BLaER1 (cell line): ENCODE data around the gene FRMD4B.

Experiments
- H3K27ac ChIP-seq: shearing (Covaris generic); formaldehyde crosslinking; 2 replicates; pipeline ENCODE4 v1.8.1; 2022
- H3K27me3 ChIP-seq: shearing (Covaris generic); formaldehyde crosslinking; 2 replicates; pipeline ENCODE4 v1.8.1; 2022
- H3K36me3 ChIP-seq: shearing (Covaris generic); formaldehyde crosslinking; 2 replicates; pipeline ENCODE4 v1.8.1; 2022
- H3K4me1 ChIP-seq: shearing (Covaris generic); formaldehyde crosslinking; 2 replicates; pipeline ENCODE4 v1.8.1; 2022
- H3K4me2 ChIP-seq: shearing (Covaris generic); formaldehyde crosslinking; 2 replicates; pipeline ENCODE4 v1.8.1; 2022
- H3K4me3 ChIP-seq: shearing (Covaris generic); formaldehyde crosslinking; 2 replicates; pipeline ENCODE4 v1.8.1; 2022
- H3K9ac ChIP-seq: shearing (Covaris generic); formaldehyde crosslinking; 2 replicates; pipeline ENCODE4 v1.8.1; 2022
- H3K9me3 ChIP-seq: shearing (Covaris generic); formaldehyde crosslinking; 2 replicates; pipeline ENCODE4 v1.8.1; 2022
- H4K20me1 ChIP-seq: shearing (Covaris generic); formaldehyde crosslinking; 2 replicates; pipeline ENCODE4 v1.8.1; 2022
- Cebpa-rat ChIP-seq: shearing (Covaris generic); IDR thresholded peaks from 2 replicates; pipeline ENCODE4 v1.8.1; 2022

FRMD4B gene

DNA sequence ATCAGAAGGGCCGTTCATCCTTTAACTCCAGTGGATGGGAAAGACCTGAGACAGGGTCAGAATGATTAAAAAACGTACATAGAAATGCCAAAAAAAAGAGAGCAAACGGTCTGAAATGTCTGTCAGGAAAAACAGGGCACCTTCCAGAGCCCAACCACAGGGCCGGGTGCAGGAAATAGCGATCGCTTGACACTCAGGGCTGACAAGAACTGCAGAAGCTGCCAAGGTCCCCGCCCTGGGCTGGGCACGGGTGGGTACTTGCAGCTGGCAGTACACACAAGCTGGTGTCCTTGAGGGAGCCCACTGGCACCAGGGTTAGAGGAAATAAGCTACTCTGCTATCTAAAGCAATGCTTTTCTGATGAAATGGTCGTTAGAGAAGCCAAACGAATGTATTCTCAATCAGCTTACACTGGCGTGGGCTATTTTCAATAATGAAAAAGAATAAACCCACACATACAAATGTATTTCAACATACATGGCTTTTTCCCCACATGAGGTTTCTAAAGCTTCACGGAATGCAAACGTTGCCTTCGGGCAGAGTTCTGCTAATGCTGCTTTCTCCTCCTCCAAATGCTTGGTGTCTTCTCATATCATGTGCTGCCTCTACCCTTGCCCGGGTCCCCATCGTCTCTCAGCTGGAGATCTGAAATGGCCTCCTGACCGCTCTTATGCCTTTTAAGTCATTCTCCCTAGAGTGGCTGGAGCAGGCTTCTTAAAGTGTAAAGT is 15.6 kb downstream of the FRMD4B start:
- H3K4me3 ChIP-seq = peak overlapping the region; percentile 52
- no peaks in the 10 kb centered on the region for H3K36me3 ChIP-seq
- no peaks in the 10 kb centered on the region for H3K9me3 ChIP-seq
- no peak for TF ChIP-seq Cebpa-rat
- peak overlapping the region; percentile 71 for H3K9ac ChIP-seq
- peak overlapping the region; percentile 84 for H3K4me2 ChIP-seq
- no peaks in the 10 kb centered on the region for H4K20me1 ChIP-seq
- peak overlapping the region; percentile 89 for H3K27ac ChIP-seq
- H3K4me1 ChIP-seq = peaks cover 66% of the 10 kb centered on the region
- H3K27me3 ChIP-seq = no peaks in the 10 kb centered on the region

DNA sequence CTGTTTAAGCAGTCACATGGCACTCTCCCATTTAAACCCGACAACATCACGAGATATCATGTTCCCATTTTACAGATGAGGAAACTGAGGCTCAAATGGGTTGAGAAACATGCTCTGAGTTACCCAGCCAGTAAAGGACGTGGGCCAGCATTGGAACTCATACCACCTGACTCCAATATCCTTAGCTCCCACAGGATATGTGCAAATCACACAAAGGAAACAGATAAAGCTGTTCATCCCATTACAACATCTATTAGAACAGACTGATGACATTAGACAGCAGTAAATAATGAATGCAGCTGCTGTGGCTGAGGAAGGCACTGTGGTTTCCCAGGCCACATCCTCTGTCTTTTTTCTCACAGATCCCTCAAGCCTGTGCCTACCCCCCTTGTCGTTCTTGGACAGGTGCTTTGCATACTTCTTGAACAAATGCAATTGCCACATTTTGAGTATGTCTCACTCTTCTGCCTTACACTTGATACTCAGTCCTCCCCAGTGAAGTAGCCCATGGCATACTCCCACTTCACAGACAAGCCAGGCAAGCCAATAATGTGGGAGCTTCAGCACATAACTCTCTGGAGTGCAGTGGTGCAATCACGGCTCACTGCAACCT is 17.7 kb downstream of the FRMD4B start:
- H3K36me3 ChIP-seq = no peaks in the 10 kb centered on the region
- no peak; the same call in 1 of the 2 replicates for TF ChIP-seq Cebpa-rat
- peak overlapping the region; percentile 89 for H3K27ac ChIP-seq
- no peaks in the 10 kb centered on the region for H3K9me3 ChIP-seq
- no peaks in the 10 kb centered on the region for H4K20me1 ChIP-seq
- peak overlapping the region; percentile 60 for H3K9ac ChIP-seq
- H3K27me3 ChIP-seq = no peaks in the 10 kb centered on the region
- peak overlapping the region; percentile 11; the same call in 1 of the 2 replicates for H3K4me3 ChIP-seq
- H3K4me2 ChIP-seq = peak overlapping the region; percentile 84
- H3K4me1 ChIP-seq = peaks cover 85% of the 10 kb centered on the region

DNA sequence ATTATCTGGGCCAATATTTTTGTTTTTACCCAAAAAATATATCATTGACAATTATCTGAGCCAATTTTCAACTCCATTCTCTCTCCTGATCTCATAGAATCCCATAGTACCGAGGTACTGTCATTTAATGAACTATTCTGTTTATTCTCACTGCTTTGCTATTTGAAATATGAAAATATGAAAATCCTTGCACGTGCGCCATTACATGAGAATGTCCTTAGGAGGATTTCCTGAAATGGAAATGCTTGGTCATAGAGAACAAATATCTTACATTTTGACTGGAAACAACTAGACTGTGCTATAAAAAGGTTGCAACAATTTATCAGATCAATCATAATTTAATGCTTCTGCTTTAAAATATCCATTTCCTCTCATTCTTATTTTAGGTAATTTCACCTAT is 18.3 kb downstream of the FRMD4B start:
- no peaks in the 10 kb centered on the region for H3K36me3 ChIP-seq
- TF ChIP-seq Cebpa-rat = no peak
- H3K9ac ChIP-seq = no peak overlapping the region
- peak overlapping the region; percentile 84; the same call in 1 of the 2 replicates for H3K4me2 ChIP-seq
- H3K27ac ChIP-seq = peak overlapping the region; percentile 58; the same call in 1 of the 2 replicates
- H4K20me1 ChIP-seq = no peaks in the 10 kb centered on the region
- H3K4me3 ChIP-seq = no peak overlapping the region
- H3K4me1 ChIP-seq = peaks cover 85% of the 10 kb centered on the region
- H3K9me3 ChIP-seq = no peaks in the 10 kb centered on the region
- H3K27me3 ChIP-seq = no peaks in the 10 kb centered on the region

DNA sequence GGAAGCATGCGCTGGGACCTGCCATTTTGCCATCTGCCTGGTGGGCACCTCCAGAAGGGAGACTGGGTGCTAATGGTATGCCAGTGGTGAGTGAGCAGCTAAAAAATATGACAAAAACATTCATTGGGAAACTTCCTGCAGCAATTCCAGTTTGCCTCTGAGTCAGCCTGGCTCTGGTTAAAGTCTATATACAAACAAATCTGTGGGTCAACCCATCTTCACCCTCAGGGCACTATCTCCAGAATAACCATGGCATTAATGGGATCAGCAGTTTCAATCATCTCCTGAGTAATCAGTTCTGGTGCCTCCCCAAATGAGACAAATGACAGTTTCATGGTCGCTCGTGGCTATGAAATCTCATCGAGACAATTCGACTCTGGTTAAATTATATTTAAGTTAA is 21.5 kb downstream of the FRMD4B start:
- no peaks in the 10 kb centered on the region for H3K36me3 ChIP-seq
- TF ChIP-seq Cebpa-rat = no peak
- H3K27ac ChIP-seq = peak overlapping the region; percentile 46
- H3K27me3 ChIP-seq = no peaks in the 10 kb centered on the region
- H3K9me3 ChIP-seq = no peaks in the 10 kb centered on the region
- H3K4me3 ChIP-seq = no peak overlapping the region
- no peaks in the 10 kb centered on the region for H4K20me1 ChIP-seq
- H3K4me2 ChIP-seq = peak overlapping the region; percentile 43
- peaks cover 56% of the 10 kb centered on the region for H3K4me1 ChIP-seq
- no peak overlapping the region for H3K9ac ChIP-seq

DNA sequence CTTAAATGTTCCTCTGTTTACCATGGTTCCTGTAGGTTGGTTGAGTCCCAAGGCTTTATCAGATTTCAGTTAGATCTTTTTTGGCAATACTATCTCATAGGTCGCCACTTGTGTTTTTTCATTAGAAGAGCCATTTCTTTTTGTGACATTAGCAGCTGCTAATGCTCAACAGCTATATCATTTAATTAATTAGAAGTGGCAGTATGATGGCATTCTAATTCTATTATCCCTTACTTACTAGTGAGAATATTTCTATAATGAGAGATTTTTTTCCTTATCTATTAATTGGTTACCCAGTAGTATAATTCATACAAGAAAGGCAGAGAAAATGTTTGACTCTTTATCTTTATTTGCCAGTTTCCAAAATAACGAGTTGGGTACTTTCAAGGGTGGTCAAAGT is 25.2 kb downstream of the FRMD4B start:
- peaks cover 40% of the 10 kb centered on the region for H3K4me1 ChIP-seq
- H3K4me3 ChIP-seq = no peak overlapping the region
- no peaks in the 10 kb centered on the region for H3K27me3 ChIP-seq
- no peak overlapping the region for H3K4me2 ChIP-seq
- no peak overlapping the region for H3K9ac ChIP-seq
- no peaks in the 10 kb centered on the region for H3K36me3 ChIP-seq
- no peaks in the 10 kb centered on the region for H4K20me1 ChIP-seq
- TF ChIP-seq Cebpa-rat = no peak
- no peak overlapping the region for H3K27ac ChIP-seq
- no peaks in the 10 kb centered on the region for H3K9me3 ChIP-seq

DNA sequence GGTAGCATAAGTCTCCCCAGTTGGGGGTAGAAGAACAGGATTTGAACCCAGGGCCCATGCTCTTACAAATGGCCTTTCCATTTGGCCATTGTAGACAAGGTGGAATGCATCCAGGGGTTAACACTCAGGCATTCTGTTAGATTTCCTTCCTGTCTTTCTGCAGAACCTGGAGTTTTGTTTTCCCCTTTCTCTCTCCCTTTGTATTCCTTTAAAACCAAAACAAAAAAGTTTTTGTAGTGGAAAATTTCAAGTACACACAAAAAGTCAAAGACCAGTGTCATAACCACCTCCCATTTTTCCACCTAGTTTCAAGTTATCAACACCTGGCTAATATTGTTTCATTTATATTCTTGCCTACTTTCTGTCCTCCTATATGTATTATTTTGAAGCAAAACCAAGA is 26.0 kb downstream of the FRMD4B start:
- Histone ChIP-seq H3K9ac (no peak overlapping the region), H3K9me3 (no peaks in the 10 kb centered on the region), H4K20me1 (no peaks in the 10 kb centered on the region), H3K36me3 (no peaks in the 10 kb centered on the region), H3K4me1 (peaks cover 40% of the 10 kb centered on the region), H3K27ac (no peak overlapping the region), H3K4me3 (no peak overlapping the region), H3K27me3 (no peaks in the 10 kb centered on the region), H3K4me2 (no peak overlapping the region)
- no peak for TF ChIP-seq Cebpa-rat

DNA sequence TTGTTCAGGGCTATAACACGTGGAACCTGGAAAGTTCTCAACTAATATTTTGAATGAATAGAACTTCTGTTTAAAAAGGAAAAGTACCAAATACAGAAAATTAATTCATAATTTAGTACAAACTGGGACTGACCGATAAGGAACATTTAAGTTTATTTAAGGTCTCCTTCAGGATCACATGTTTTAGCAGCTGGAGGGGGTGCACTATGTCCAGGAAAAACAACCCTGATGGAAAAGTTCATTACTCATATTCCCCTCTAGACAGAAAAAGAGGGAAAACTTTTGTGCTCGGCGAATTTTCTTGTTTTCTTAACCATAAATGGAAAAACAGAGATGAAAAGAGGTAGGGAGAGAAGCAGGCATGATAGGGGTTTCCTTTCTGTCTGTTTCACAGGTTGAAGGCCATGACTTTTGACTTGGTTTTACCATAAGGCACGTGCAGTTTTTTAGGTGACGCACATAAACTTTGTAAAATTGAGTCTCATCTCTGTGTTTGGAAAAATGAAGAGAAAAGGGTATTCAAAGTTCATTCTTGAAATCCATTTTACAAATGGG is 26.5 kb downstream of the FRMD4B start:
- Histone ChIP-seq H3K36me3 (no peaks in the 10 kb centered on the region), H3K4me2 (no peak overlapping the region), H4K20me1 (no peaks in the 10 kb centered on the region), H3K4me1 (peaks cover 40% of the 10 kb centered on the region), H3K27me3 (no peaks in the 10 kb centered on the region), H3K4me3 (no peak overlapping the region), H3K9ac (no peak overlapping the region), H3K27ac (no peak overlapping the region), H3K9me3 (no peaks in the 10 kb centered on the region)
- no peak for TF ChIP-seq Cebpa-rat

DNA sequence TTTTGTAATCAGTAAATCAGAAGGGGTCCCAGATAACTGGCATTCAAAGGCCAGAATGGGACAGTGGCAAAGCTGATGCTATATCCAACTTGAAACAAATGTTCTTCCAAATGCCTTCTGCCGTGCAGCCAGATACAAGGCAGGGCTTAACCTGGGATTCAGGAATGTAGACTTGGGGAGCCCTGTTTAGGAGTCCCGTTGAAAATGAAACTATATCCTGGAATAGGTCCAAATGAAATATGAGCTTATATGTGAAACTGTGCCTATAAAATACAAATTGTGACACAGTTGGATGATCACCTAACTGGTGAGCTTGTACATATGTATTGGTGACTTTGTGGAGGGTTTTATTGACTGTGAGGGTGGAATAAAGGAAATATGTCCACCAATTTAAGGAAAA is 28.7 kb downstream of the FRMD4B start:
- no peak for TF ChIP-seq Cebpa-rat
- Histone ChIP-seq H3K27ac (no peak overlapping the region), H3K9me3 (no peaks in the 10 kb centered on the region), H3K36me3 (no peaks in the 10 kb centered on the region), H4K20me1 (no peaks in the 10 kb centered on the region), H3K4me2 (no peak overlapping the region; the same call in 1 of the 2 replicates), H3K4me1 (peaks cover 37% of the 10 kb centered on the region), H3K27me3 (no peaks in the 10 kb centered on the region), H3K9ac (no peak overlapping the region), H3K4me3 (no peak overlapping the region)

DNA sequence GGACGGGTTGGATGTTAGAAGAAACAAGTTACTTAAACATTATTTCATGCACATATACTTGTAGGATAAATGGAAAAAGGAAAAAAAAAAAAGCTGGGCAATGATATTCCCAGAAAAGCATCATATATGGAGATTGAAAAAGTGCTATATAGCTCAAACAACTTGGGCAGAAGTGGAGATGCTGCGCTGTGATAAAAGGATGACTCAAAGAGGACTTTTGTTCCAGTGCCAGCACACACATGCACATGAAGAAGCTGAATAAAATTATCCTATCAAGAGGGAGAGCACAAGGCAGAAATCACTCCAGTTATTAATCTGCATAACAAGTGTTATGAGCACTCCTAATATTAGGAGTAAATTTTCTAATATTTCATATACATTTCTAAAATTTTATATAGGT is 30.9 kb downstream of the FRMD4B start:
- peak overlapping the region; percentile 79 for H3K4me2 ChIP-seq
- no peaks in the 10 kb centered on the region for H3K36me3 ChIP-seq
- H3K27me3 ChIP-seq = no peaks in the 10 kb centered on the region
- H3K4me1 ChIP-seq = peaks cover 51% of the 10 kb centered on the region
- H4K20me1 ChIP-seq = no peaks in the 10 kb centered on the region
- H3K9me3 ChIP-seq = no peaks in the 10 kb centered on the region
- no peak overlapping the region for H3K27ac ChIP-seq
- H3K9ac ChIP-seq = no peak overlapping the region
- H3K4me3 ChIP-seq = no peak overlapping the region
- TF ChIP-seq Cebpa-rat = no peak

DNA sequence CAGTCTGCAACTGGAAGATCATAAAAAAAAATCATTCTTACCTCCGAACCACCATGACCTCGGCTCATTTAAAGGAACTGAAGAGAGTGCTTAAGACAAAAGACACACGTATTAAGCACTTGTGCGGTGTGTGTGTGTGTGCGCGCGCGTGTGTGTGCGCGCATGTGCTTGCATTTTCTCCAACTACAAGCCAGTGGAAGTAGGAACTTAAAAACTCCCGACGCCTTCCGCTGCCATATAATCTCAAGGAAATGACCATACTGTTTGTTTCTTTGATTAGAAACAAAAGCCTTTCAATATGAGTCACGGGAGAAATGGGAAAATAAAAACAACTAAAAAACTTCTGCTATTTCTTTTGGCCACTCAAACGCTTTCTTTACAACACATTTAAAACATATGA is 32.4 kb downstream of the FRMD4B start:
- Histone ChIP-seq H3K4me2 (peak overlapping the region; percentile 79), H3K36me3 (no peaks in the 10 kb centered on the region), H3K9ac (peak overlapping the region; percentile 90), H3K9me3 (peaks cover under 1% of the 10 kb centered on the region; the same call in 1 of the 2 replicates), H3K27me3 (no peaks in the 10 kb centered on the region), H4K20me1 (no peaks in the 10 kb centered on the region), H3K27ac (peak overlapping the region; percentile 88), H3K4me3 (peak overlapping the region; percentile 73), H3K4me1 (peaks cover 51% of the 10 kb centered on the region)
- no peak for TF ChIP-seq Cebpa-rat
